ENCODE measurements around the gene TPRG1. TPM values are rescaled to one million over a fixed set of nuclear protein-coding genes. Genes with fewer than 3 reads are reported as not detected.

The TPRG1 gene
- total and polyA plus RNA-seq, 2 donors (not counting 3 experiments of a cell fraction or from before 2014, with no cell fraction given) = 0.30 TPM; not detected in 1

- BruUV-seq (replicated peaks) = no TSS peak
- Histone ChIP-seq H3K4me3 (replicated peaks in 1 of 3; ENCODE audit: insufficient read depth in 1 of 3, low read depth in 1 of 3, low read length in 3 of 3) (no peak overlapping the region), H3K36me3 (ENCODE audit: control insufficient read depth in 2 of 2, extremely low read depth in 1 of 2, insufficient read depth in 2 of 2, low read length in 2 of 2) (no peaks in the 10 kb centered on the region), H3K27me3 (ENCODE audit: control insufficient read depth in 2 of 2, insufficient read depth in 2 of 2, low read length in 2 of 2) (peaks cover 5 to 8% of the 10 kb centered on the region in 2 experiments), H3K27ac (ENCODE audit: insufficient read depth, low read depth, low read length) (no peak overlapping the region), H3K9me3 (replicated peaks; ENCODE audit: control insufficient read depth, insufficient read depth, low read length) (no peaks in the 10 kb centered on the region), H3K4me1 (ENCODE audit: control insufficient read depth, extremely low read depth, insufficient read depth, low read length) (no peaks in the 10 kb centered on the region), H3K4me2 (ENCODE audit: insufficient read depth, low read length) (no peak overlapping the region), H3K79me2 (ENCODE audit: control insufficient read depth, insufficient read depth, low read length) (no peaks in the 10 kb centered on the region), H3K9me1 (replicated peaks; ENCODE audit: control insufficient read depth, extremely low read depth, insufficient read depth, low read length) (no peaks in the 10 kb centered on the region), H2AFZ (ENCODE audit: low read depth, low read length) (no peak overlapping the region), H4K20me1 (replicated peaks; ENCODE audit: control insufficient read depth, extremely low read depth, insufficient read depth, low read length) (no peaks in the 10 kb centered on the region), H3K9ac (replicated peaks; ENCODE audit: extremely low read depth, insufficient read depth, low read length) (no peak overlapping the region)
- dilution Hi-C loops (cut with MboI; ENCODE audit: extremely low pct_ligation_motif_present, low sequenced_read_pairs) = no loop called here
- no peak for FAIRE-seq
- POLR2A ChIA-PET = no interaction called here
- CTCF ChIA-PET = interaction anchor here (2.0 to 2.1 kb wide), 2 partner anchors 1406 to 1408 kb away, joined by 10 to 20 read pairs; no protein-coding TSS in a partner anchor
- DNase-seq (ENCODE audit: low read depth, low spot score) = no peak
- intact Hi-C loops (cut with micrococcal nuclease) = no loop called here
- no peak for TF ChIP-seq POLR2A (IDR thresholded peaks at IDR 0.05; ENCODE audit: low read depth, low read length)
- TF ChIP-seq MYC (IDR thresholded peaks at IDR 0.05; ENCODE audit: low read depth, low read length) = no peak
- TF ChIP-seq MAX (IDR thresholded peaks at IDR 0.05; ENCODE audit: insufficient read depth, insufficient read length) = no peak
- TF ChIP-seq EZH2 (IDR thresholded peaks at IDR 0.05; ENCODE audit: borderline replicate concordance, low read depth, low read length, severe bottlenecking) = no peak
- no peak for TF ChIP-seq FOS (IDR thresholded peaks at IDR 0.05; ENCODE audit: borderline replicate concordance, insufficient read depth, low read length)
- no peak for TF ChIP-seq CTCF (IDR thresholded peaks at IDR 0.05; ENCODE audit: extremely low read depth in 1 of 2, insufficient read depth in 1 of 2, low read depth in 1 of 2, low read length in 2 of 2)
- TF ChIP-seq JUN (IDR thresholded peaks at IDR 0.05; ENCODE audit: borderline replicate concordance, insufficient read depth, insufficient read length, low read depth) = no peak
- TF ChIP-seq GATA2 (IDR thresholded peaks at IDR 0.05; ENCODE audit: insufficient read depth, insufficient read length, low read depth, low read length) = no peak
Measured at GRCh38 chr3:189146848-189147247, 24.9 kb upstream of the TPRG1 start.

All from endothelial cell of umbilical vein (primary cell).